Stimulated activated CD8-positive, alpha-beta memory T cell treated with anti-CD3 and anti-CD28 coated beads, Interleukin-15, amount 100 ng/mL, for 1 hour (primary cell): Measurements from ENCODE around the gene CYB561D1.

Source experiments
- DNase-seq: peaks from one replicate; pipeline ENCODE4 v3.0.0-alpha.2; 2020; ENCODE audit warnings: low read depth

CYB561D1 gene

GRCh38 chr1:109481646-109482045 is 12.2 kb upstream of the CYB561D1 start:
- no peak for DNase-seq

DNA sequence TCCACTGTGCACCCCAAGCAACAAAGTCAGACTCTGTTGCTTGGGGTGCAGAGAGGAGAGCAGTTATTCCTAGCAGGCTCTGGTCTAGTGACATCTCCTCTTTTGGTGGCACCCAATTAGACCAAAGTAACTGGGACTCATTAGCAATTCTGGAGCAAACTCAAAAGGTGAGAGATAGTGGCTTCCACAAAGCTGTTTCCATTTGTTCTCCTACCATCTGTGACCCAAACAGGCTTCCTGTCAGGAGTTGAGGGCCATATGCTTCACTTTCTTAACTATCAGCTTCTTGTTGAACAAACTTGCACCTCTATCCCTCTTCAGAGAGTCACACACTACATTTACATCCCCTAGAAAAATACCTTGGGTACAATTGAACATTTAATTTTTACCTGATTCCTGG is 11.7 kb upstream of the CYB561D1 start:
- DNase-seq = no peak

DNA sequence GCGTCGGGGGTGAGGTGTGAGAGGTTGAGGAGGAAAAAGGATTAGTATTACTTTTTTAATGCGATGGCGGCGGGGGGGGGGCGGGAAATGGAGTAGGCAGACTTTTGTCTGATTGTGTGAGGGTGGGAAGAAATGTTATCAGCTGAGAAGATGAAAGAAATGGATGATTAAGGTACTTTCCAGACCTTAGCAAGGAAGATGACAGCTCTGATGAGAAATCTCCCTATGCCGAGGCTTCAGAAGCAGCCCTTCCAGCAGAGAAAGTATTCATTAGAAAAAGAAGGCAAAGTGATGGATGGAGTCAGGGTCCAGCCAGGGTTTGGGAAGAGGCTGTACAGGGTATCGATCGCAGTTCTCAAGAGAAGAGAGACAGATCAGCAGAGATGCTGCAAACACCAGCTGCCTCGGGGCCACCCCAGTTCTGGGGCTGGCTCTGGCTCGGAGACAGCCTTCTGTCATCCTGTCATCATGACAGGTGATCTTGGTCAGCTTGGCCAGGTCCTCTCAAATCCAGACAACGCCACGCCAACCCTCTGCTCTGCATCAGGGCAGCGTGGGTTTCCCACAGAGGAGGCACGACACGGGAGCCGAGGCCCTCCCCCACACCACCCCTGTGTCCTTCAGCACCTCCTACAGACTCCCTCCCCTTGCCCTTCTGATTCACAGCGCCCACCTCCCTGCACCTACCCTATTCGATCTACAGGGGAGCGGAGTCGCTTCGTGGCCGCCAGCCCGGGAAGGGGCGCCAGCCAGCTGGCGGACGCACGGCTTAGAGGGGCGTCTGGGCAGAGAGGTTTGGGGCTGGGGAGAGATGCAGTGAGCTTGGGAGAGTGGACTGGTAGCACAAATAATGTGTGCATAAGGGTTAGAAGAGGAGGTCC is 10.9 kb upstream of the CYB561D1 start:
- no peak for DNase-seq

GRCh38 chr1:109483672-109484518 is 10.0 kb upstream of the CYB561D1 start, which contains the start of gene ATXN7L2:
TSS of gene ATXN7L2 (plus strand) at chr1:109483905. CDS start at chr1:109483954, 49 bp downstream.
- peak; percentile 80 for DNase-seq

- DNase-seq = no peak
These were observed 9.3 kb upstream of the CYB561D1 start for GRCh38 chr1:109484519-109484975.

DNA sequence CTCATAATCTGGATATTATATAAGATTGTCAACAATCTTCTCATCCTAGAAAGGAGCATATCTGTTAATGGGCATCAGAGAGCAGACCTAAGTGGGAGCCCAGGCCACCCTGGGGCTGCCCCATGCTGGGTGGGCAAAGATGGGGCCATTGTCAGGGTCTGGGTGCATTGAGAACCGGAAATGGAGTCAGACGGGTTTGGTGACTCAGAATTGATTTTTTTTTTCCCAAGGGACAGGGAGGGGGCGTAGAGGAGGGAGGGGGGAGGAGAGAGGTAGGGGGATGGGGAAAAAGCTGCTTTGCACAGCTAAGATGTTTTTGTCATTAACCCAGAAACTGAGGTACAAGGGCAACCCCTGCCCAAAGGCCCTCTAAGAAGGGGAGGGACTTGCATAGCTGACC is 8.9 kb upstream of the CYB561D1 start:
- DNase-seq = no peak

DNA sequence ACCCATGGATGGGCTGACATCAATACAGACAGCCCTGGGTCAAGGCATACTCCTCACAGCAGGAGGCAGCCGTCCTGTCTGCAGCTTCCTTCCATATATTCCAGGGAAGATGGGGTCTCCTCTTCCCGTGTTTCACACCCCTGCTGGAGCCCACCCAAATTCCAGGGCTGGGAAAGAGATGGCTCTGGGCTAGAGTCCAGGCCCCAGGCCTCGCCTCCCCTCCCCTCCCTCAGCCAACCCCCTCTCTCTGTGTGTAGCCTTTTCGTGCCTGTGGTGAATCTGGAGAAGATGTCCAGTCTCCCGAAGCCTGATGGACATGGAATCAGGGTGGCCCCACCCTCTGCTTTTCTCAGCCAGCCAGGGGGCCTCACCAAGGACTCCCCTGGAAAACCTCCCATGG is 6.6 kb upstream of the CYB561D1 start:
- no peak for DNase-seq

DNA sequence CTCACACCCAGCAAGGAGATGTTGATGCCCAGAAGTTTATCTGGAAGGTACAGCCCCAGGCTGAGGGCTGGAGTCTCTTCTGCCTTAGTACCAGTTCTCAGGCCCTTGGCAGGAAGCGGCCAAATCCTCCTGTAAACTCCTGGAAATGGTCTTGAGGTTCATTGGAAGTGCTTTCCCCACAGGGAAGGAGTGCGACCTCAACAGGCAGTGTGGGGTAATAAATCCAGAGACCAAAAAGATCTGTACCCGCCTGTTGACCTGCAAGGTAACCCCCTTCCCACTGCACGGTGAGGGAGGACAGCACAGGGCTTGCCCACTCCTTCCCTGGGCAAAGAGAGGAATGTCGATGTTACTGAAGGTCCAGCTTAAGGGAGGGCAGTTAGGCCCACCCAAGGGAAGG is 5.7 kb upstream of the CYB561D1 start:
- no peak for DNase-seq

GRCh38 chr1:109488696-109489095 is 5.2 kb upstream of the CYB561D1 start:
- no peak for DNase-seq

DNA sequence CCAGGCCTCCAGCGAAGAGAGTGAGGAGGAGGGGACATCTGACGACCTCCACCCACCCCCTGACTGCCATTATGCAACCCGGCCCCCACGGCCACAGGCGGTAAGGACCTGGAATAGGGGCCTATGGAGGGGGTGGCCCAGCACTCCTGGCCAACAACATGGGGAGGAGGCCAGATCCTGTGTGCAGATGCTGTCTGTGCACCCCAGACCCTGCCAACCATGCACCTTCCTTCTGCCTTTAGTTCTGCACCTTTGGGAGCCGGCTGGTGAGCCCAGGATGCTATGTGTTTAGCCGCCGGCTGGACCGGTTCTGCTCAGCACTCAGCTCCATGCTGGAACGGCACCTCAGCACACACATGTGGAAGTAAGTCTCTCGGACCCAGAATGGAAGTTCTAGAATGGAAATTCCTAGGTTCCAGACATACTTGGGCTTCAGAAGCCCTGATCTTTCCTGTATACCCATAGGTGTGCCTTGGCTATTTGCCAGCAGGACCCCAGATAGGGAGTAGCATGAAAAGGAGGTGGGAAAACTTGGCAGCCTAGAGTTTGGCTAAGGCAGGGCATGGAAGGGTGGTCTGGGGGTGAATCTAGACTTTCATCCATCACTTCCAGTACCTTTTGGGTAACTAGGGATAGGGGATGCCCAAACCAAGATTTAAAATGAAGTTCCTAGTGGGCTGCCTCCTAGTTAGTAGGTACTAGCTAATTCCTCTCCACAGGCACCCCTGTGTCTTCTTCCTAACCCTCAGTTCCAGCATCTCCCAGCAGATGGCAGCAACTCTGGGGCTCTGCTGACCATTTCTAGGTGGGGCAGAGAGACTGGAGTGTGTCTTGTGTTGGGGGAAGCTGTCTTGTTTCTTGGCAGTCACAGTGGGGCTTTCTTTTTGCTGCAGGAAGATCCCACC is 3.6 kb upstream of the CYB561D1 start:
- peak; percentile 70 for DNase-seq

DNA sequence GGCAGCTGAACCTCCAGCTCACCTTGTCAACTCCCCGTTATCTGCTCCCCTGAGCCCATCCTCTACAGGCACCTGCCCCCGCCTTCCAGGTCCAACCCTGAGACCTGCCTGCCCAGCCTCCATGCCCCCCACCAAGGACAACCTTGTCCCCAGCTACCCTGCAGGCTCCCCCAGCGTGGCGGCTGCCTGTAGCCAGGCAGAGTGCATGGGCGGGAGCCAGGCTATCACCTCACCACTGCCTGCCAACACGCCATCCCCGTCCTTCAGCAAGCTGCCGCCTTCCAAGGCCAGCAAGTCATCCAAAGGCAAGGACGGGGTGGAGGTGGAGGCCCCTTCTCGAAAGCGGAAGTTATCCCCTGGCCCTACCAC is 3.0 kb upstream of the CYB561D1 start:
- no peak for DNase-seq

DNA sequence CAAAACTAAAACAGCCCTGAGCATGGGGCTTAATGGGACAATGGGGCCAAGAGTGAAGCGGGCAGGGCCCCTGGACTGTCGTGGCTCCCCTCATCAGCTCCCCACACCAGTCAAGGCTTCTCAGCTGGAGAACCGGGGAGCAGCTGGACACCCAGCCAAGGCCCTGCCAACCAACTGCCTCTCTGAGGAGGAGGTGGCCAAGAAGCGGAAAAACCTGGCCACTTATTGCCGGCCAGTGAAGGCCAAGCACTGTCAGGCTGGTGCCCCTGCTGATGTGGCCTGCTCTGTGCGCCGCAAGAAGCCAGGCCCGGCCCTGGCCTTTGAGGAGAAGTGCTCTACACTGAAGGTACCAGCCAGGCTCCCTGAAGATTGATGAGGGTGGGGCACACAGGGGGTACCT is 2.5 kb upstream of the CYB561D1 start:
- DNase-seq = no peak

DNA sequence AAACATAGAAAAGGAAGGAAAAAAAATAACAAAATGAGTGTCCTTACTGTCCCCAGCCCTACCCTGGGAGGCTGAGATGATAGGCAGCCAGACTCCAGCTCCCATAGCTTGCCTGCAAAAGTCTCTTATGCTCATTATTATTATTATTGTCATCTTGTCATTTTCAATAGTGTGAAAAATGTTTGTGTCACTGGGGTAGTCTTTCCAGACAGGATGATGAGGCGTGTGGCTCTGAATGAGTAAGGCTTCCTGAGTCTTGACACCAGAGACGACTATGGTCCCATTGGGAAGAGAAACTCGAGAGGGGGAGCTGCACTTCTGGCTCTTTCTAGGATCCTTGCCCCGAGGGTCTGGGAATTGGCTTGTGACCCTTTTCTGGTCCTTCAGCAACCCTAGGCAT is 1.1 kb upstream of the CYB561D1 start:
- DNase-seq = no peak

DNA sequence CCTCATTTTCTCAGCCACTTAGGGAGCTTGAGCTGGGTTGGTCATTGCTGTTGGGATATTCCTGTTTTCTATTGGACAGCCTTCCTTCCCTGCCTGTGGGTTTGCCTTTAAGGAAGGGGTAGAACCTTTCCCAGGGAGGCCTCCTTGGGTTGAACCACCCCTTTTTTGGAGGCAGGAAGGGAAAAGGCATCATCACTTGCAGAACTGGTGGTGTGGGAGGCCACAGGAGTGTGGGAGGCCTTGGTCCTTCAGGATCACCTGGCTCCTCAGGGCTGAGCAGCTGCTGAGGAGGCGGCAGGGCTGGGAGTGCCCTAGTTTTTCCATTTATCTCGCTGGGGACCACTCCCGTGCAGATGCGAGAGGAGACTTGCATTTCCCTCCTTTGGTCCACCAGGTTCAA is 667 bp upstream of the CYB561D1 start:
- DNase-seq = no peak

- no peak for DNase-seq
These were observed 1.8 kb downstream of the CYB561D1 start for GRCh38 chr1:109495738-109496137.

- no peak for DNase-seq
These were observed 3.7 kb downstream of the CYB561D1 start for GRCh38 chr1:109497449-109498160.

GRCh38 chr1:109498161-109498801 is 4.4 kb downstream of the CYB561D1 start:
- no peak for DNase-seq

GRCh38 chr1:109499081-109499480 is 5.2 kb downstream of the CYB561D1 start:
- DNase-seq = no peak

DNA sequence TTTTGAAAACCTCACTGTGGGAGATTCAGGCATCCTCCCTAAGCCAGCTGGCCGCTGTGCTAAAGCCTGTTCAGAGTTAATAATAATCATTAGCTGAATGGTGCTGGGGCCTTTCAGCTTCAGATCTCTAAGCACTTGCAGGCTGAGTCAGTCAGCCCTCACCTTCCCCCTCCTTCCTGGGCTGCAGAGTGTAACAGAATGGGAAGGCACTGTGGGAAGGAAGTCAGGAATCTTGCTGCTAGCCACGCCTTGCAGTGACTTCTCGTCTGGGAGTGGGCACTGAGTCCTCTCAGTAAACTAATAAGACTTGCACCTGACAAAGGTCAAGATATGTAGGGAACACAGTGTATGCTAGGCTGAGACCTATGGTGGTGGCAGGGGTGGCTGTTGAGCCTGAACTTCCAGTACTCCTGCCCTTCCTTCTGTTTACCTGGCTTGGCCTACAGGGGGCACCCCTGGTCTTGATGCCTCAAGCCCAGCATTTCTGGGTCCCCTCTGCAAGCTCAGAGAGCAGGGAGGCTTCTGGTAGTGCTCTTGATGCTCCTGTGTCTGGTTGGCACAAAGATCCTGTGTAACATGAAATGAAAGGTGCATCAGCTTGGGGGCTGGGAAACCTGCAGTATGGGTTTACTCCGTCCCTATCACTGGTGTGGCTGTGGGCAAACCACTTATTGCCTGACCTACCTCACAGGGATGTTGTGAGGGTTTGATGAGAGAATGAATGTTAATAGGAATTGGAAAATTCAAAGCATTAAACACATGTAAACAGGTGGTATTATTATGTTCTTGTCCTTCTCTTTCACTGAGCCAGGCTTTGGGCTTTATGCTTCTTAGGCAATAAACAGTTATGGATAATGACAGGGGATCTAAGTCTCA is 6.0 kb downstream of the CYB561D1 start:
- peak; percentile 38 for DNase-seq

DNA sequence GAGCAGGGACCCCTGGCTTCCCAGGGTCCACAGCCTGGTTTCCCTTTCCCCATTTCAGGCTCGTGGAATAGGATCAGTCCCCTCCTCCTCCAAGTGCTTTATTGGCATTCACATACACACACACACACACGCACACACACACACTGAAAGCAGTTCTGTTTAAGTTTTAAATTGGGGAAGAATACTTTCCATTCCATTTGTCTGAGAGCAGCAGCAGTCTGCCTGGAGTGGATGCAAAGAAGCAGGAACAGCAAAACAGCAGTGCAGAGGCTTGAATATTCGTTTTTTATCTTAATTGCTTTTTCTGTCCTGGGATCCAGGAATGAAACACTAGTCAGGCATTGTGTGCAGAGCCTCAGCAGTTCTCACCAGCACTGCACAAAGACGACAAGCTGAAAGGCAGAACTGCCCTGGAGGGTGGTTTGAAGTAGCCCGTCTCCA is 7.1 kb downstream of the CYB561D1 start:
- no peak for DNase-seq
